ENCODE measurements around the gene CTNNA3.

GRCh38 chr10:66880826-66881225 lies 815.2 kb downstream of the CTNNA3 start:
- TF ChIP-seq GATA2 (IDR thresholded peaks at IDR 0.05; ENCODE audit: insufficient read depth, insufficient read length, low read depth, low read length) (no peak), EZH2 (IDR thresholded peaks at IDR 0.05; ENCODE audit: borderline replicate concordance, low read depth, low read length, severe bottlenecking) (no peak), CTCF (IDR thresholded peaks at IDR 0.05; ENCODE audit: extremely low read depth in 1 of 2, insufficient read depth in 1 of 2, low read depth in 1 of 2, low read length in 2 of 2) (no peak), POLR2AphosphoS5 (IDR thresholded peaks at IDR 0.05; ENCODE audit: insufficient read depth, low read depth, low read length) (no peak), POLR2A (IDR thresholded peaks at IDR 0.05; ENCODE audit: low read depth, low read length) (no peak), FOS (IDR thresholded peaks at IDR 0.05; ENCODE audit: borderline replicate concordance, insufficient read depth, low read length) (no peak), JUN (IDR thresholded peaks at IDR 0.05; ENCODE audit: borderline replicate concordance, insufficient read depth, insufficient read length, low read depth) (no peak), MYC (IDR thresholded peaks at IDR 0.05; ENCODE audit: low read depth, low read length) (no peak)
- TF ChIP-seq, protein P1, sequence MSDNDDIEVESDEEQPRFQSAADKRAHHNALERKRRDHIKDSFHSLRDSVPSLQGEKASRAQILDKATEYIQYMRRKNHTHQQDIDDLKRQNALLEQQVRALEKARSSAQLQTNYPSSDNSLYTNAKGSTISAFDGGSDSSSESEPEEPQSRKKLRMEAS (IDR thresholded peaks at IDR 0.05; ENCODE audit: insufficient read depth, insufficient read length), result no peak
